ENCODE data around the gene PEX3.

PEX3 gene

DNA sequence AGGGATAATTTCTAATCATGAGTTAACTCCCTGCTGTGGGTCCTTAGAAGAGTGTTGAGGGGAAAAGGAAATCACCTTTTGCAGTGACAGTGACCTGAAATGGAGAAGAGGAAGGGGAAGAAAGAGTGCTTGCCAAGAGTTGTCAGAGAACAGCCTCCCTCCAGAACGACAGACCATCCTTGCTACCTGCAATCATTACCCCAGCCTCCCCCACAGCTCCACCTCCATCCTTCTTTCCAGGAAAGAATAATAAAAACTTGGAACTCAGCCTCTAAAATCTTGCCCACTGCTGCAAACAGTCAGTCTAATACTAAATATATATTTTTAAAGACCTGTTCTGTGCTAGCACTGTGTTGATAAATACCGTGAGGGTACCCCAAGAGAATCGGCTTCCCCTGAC is 89.6 kb downstream of the PEX3 start:
- DNase-seq = no peak
